ENCODE results near the gene AMOTL1.

AMOTL1 gene

DNA sequence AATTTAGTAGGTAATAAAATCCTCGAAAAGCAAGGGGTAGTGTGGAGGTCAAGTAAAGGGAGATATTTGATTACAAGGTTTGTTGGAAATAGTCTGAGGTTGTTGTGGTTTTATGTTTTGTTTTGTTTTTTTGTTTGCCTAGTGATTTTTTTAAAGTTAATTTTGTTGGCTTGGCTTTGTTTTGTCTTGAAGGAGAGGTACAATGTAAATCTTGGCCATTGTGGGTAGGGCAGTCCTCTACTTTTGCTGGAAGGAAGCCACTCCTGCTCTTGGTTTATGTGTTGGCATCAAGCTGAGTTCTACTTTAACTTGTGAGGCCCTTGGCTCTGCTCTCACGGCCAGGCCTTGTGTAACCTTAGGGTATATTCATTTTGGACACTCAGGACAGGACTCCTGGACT is 3.2 kb downstream of the AMOTL1 start:
- H3K36me3 ChIP-seq = peaks cover 17% of the 10 kb centered on the region
- no peaks in the 10 kb centered on the region for H3K27me3 ChIP-seq (ENCODE audit: insufficient read depth, low read depth, severe bottlenecking)
- DNase-seq = no peak
- H3K9me3 ChIP-seq (ENCODE audit: severe bottlenecking) = no peaks in the 10 kb centered on the region
- TF ChIP-seq, protein P1, sequence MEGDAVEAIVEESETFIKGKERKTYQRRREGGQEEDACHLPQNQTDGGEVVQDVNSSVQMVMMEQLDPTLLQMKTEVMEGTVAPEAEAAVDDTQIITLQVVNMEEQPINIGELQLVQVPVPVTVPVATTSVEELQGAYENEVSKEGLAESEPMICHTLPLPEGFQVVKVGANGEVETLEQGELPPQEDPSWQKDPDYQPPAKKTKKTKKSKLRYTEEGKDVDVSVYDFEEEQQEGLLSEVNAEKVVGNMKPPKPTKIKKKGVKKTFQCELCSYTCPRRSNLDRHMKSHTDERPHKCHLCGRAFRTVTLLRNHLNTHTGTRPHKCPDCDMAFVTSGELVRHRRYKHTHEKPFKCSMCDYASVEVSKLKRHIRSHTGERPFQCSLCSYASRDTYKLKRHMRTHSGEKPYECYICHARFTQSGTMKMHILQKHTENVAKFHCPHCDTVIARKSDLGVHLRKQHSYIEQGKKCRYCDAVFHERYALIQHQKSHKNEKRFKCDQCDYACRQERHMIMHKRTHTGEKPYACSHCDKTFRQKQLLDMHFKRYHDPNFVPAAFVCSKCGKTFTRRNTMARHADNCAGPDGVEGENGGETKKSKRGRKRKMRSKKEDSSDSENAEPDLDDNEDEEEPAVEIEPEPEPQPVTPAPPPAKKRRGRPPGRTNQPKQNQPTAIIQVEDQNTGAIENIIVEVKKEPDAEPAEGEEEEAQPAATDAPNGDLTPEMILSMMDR (IDR thresholded peaks at IDR 0.05; ENCODE audit: low read depth, low read length) = no peak
- H3K27ac ChIP-seq = no peak overlapping the region
- H3K4me3 ChIP-seq (ENCODE audit: low read depth, low read length) = no peak overlapping the region

DNA sequence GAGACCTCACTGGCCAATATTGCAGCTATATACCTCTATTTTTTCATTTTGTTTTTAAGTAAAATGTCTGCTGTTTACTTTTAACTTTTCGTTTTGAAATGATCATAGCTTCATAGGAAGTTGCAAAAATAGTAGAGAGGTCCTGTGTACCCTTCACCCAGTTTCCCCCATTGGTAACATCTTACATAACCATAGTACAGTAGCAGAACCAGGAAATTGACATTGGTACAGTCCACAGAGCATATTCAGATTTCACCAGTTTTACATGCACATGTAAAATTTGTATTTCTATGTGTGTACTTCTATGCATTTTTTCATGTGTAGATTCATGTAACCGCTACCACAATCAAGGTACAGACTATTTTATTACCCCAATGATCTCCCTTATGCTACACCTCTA is 3.8 kb downstream of the AMOTL1 start:
- Histone ChIP-seq H3K4me3 (ENCODE audit: low read depth, low read length) (no peak overlapping the region), H3K27me3 (ENCODE audit: insufficient read depth, low read depth, severe bottlenecking) (no peaks in the 10 kb centered on the region), H3K9me3 (ENCODE audit: severe bottlenecking) (no peaks in the 10 kb centered on the region), H3K27ac (no peak overlapping the region), H3K36me3 (peaks cover 17% of the 10 kb centered on the region)
- TF ChIP-seq, protein P1 (IDR thresholded peaks at IDR 0.05; ENCODE audit: low read depth, low read length) = no peak
- no peak for DNase-seq

DNA sequence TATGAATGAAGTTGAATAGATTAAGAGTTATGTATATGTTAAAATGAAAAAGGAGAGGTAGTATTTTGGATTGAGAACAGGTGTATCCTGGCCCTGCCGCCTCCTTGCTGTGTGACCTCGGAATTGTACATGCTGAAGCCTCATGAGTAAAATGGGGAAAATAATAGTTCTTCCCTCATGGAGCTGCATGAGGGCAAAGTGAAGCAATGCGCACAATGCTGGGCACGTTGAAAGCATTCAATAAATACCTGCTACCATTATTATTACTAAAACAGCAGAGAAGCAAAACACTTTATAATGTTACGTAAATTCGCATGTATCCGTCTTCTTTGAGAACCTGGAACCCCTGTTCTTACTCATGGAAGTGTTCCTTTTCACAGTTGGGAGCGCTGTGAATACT is 5.7 kb downstream of the AMOTL1 start:
- no peak for DNase-seq
- H3K36me3 ChIP-seq = peaks cover 10% of the 10 kb centered on the region
- H3K4me3 ChIP-seq (ENCODE audit: low read depth, low read length) = no peak overlapping the region
- H3K27me3 ChIP-seq (ENCODE audit: insufficient read depth, low read depth, severe bottlenecking) = no peaks in the 10 kb centered on the region
- no peaks in the 10 kb centered on the region for H3K9me3 ChIP-seq (ENCODE audit: severe bottlenecking)
- TF ChIP-seq, protein P1 (IDR thresholded peaks at IDR 0.05; ENCODE audit: low read depth, low read length) = no peak
- H3K27ac ChIP-seq = no peak overlapping the region

DNA sequence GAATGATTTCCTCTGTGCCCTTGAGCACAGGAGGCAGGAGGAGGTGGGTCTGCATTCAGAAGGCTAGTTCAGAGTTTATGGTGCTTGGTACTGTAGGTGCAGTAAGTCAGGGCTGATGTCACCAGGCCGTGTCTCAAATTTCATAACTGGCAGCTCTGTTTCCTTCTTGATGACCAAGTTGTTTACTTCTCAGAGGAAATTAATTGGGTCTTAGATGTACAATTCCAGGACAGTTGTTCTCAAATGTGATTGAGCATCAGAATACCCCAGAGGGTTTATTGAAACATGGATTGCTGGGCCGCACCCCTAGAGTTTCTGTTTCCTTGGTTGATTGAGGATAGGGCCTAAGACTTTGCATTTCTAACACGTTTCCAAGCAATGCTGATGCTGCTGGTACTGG is 6.2 kb downstream of the AMOTL1 start:
- H3K9me3 ChIP-seq (ENCODE audit: severe bottlenecking) = no peaks in the 10 kb centered on the region
- DNase-seq = no peak
- no peak overlapping the region for H3K4me3 ChIP-seq (ENCODE audit: low read depth, low read length)
- H3K36me3 ChIP-seq = peaks cover 5% of the 10 kb centered on the region
- TF ChIP-seq, protein P1 (IDR thresholded peaks at IDR 0.05; ENCODE audit: low read depth, low read length) = no peak
- no peaks in the 10 kb centered on the region for H3K27me3 ChIP-seq (ENCODE audit: insufficient read depth, low read depth, severe bottlenecking)
- no peak overlapping the region for H3K27ac ChIP-seq

DNA sequence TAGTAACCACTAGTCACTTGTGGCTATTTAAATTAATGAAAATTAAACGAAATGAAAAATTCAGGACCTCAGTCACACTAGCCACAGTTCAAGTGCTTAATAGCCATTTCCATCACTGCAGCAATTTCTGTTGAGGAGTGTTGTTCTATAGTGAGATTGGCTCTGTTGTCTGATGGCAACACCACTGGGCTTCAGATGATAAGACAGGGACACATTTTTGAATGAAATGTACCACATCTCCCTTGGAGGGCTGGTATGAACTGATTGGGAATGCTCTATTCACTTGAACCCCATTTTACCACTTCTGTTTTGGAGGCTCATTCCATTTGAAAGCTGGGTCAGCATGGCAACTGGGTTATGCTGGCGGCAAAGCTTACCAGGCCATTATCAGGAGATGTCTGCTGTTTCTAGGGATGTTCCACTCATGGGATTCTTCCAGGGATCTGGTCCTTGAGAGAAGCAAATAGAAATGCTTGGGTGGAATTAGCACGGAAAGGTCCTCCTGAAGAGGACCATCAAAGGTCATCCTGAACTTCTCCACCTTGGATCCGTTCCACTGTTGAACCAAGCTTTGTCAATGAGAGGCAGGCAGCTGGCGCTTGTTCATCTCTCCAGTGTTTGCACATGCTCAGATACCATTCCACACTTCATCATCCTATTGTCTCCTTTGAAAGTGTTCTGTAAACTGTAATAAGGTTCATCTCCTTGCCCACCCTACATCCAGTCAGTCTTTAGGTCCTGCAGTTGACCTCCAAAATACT is 7.6 kb downstream of the AMOTL1 start:
- no peak overlapping the region for H3K27ac ChIP-seq
- DNase-seq = no peak
- H3K36me3 ChIP-seq = no peaks in the 10 kb centered on the region; the same call in 1 of the 2 replicates
- H3K4me3 ChIP-seq (ENCODE audit: low read depth, low read length) = no peak overlapping the region
- no peaks in the 10 kb centered on the region for H3K9me3 ChIP-seq (ENCODE audit: severe bottlenecking)
- H3K27me3 ChIP-seq (ENCODE audit: insufficient read depth, low read depth, severe bottlenecking) = no peaks in the 10 kb centered on the region
- TF ChIP-seq, protein P1 (IDR thresholded peaks at IDR 0.05; ENCODE audit: low read depth, low read length) = no peak
